HG02870 (cell line): ENCODE data around the gene DIDO1.
A peak's percentile ranks its signal among the peaks of the same experiment; 100 is the strongest.
"Not testable (repeated sequence)": the region's sequence is repeated elsewhere in the genome, so short reads cannot be mapped to it uniquely, and the experiment has no call there.

Experiments used
- ATAC-seq: cut with Tn5 transposase; IDR thresholded peaks from one replicate; pipeline ENCODE4 v1.9.1; 2021; ENCODE audit warnings: mild to moderate bottlenecking, moderate library complexity; ENCODE audit not compliant: unreplicated experiment

The DIDO1 gene

GRCh38 chr20:62880935-62881661 lies 45.2 kb downstream of the DIDO1 start:
- ATAC-seq, result no peak

GRCh38 chr20:62880147-62880934 lies 46.0 kb downstream of the DIDO1 start:
- no peak for ATAC-seq

DNA sequence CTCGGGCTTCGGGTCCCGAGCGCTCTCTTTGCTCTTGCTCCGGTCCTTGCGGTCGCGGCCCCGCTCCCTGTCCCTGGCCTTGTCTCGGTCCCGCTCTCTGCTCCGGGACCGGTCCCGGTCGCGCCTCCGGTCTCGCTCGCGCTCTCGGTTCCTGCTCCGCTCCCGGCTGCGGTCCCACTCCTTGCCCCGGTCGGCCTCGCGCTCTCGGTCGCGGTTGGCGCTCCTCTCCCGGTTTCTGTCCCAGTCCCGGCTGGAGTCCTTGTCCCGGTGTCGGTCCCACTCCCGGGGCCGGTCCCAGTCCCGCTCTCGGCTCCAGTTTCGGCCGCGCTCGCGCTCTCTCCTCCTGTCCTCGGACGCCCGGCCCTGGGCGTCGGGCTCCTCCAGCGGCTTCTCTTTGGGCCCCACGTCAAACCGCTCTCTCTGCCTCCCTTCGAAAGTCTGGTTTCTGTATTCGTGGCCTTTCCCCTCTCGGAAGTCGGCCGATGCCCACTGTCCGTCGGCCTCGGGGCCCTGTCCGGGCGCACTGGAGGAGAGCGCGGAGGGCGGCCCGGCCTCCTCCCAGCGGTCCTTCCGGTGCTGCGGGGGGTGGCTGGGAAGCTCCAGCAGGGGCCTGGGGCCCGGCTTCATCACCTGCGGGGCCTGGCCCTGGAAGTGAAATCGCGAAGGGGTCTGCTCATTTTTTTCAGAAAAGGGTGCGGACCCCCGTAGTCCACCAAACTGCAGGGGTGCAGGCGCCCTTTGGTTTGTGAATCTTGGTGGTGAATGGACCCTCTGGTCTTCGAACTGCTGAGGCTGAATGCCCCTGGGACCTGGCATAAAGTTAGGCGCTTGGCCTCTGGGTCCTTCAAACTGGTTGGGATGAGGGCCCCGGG lies 46.8 kb downstream of the DIDO1 start:
- no peak for ATAC-seq

DNA sequence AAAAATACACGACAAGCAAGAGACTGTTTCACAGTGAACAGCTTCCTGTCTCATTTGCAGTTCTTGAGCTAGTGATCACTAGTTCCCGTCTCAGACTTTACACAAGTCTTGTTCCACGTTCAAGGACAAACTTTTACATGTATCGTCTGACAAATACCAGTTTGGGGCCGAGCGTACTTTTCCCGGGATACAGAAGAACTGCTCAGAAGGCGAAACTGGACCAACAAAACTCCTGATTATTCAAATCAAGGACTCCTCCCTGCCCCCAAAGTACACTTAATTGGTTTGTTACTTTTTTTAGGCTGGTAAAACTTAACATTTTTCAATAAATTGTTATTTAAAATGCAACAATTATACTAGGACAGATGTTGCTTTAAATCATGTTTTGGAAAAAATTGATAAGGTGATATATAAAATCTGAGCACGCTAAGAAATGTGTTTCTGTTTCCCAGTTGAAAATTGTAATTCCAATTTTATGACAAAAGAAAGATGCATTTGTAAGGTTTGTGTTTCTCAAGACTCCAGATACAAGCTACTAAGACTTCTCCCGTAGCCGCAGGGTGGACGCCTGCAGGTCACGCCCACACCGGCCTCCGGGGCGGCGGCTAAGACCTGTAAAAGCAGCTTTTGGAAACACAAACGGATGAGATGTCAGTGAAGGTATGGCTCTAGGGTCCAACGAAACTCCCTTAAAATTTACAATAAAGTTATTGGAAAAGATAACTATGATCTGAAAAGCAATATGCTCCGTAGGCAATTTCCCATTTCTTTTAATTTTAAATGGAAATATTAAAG lies 47.9 kb downstream of the DIDO1 start:
- ATAC-seq, result no peak

GRCh38 chr20:62876902-62877816 lies 49.1 kb downstream of the DIDO1 start:
- ATAC-seq, result no peak

- no peak for ATAC-seq
These were observed 49.8 kb downstream of the DIDO1 start for GRCh38 chr20:62876501-62876901.

DNA sequence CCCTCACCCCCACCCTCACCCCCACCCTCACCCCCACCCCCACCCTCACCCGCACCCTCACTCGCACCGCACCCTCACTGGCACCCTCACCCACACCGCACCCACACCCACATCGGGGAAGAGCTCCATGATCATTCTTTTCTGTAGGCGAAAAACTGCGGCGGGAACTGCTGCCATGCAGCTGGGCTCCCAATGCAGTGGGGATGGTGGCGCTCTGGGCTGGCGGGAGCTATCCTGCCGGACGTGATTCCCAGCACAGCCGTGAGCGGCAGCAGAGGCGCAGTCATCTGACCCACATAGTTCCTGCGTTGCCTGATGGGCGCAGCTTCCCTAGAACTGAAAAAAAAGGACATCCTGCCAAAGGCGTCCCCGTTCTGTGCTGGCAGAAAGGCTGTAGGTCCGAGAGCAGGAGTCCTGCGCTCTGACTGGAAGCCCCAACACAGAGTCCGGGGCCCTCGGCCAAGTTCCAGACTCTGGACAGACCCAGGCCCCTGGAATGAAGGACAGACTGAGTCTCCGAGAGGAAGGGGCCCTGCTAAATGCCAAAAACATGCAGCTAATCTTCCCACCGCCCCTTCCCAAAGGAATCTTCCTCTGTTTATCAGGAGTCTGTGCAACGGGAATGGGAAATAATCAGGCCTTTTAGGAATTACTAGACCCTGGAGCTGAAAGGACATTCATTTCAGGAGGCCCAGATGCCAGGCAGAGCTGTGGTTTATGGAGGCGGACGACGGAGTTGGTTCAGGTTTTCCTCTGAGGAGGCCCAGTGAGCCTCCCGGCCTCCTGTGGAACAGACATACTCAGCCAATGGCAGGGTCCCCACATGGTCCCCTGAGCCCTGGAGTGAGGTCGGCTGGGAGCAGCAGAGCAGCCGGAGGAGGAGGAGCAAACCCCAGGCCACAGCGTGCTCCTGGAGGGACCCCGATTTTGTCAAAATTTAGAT lies 50.6 kb downstream of the DIDO1 start:
- ATAC-seq, result no peak

GRCh38 chr20:62874964-62875344 lies 51.4 kb downstream of the DIDO1 start:
- ATAC-seq, result no peak

DNA sequence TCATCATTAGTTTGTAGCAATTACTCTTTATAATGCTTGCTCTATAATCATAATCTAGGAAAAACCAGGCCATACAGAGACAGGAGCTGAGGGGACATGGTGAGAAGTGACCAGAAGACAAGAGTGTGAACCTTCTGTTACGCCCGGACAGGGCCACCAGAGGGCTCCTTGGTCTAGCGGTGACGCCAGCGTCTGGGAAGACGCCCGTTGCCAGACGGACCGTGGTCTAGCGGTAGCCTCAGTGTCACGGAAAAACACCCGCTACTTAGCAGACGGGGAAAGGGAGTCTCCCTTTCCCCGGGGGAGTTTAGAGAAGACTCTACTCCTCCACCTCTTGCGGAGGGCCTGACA lies 52.6 kb downstream of the DIDO1 start:
- not testable (repeated sequence) for ATAC-seq

- ATAC-seq, result no peak
These were observed 53.0 kb downstream of the DIDO1 start for GRCh38 chr20:62873280-62873679.

GRCh38 chr20:62872862-62873261 lies 53.4 kb downstream of the DIDO1 start:
- ATAC-seq, result no peak

DNA sequence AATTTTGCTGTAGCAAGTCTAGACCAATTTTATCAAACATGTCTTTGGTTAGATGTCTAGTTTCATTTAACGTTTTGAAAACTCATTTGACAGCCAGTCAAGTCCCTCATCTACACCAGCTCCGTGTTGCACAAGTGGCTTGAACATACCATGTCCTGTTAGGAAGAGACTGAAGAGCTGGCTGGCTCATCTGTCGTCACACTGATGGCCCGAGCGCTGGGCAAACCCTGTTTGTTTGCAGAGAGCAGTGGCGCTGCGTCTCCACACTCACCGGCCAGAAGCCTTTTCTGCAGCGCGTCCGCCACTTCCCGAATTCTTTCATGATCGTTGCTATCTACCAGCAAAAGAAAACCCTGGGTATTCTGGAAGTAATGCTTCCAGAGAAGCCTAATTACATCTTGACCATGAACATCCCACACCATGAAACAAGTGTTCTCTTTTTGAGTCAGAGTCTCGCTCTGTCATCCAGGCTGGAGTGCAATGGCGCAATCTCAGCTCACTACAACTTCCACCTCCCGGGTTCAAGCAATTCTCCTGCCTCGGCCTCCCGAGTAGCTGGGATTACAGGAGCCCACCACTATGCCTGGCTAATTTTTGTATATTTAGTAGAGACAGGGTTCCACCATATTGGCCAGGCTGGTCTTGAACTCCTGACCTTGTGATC lies 54.0 kb downstream of the DIDO1 start:
- no peak for ATAC-seq

GRCh38 chr20:62864207-62864606 lies 62.1 kb downstream of the DIDO1 start:
- ATAC-seq, result no peak

GRCh38 chr20:62861726-62862336 lies 64.5 kb downstream of the DIDO1 start, which contains the start of gene TCFL5:
Gene TCFL5 (minus strand): TSS chr20:62861822. CDS start chr20:62861670, 152 bp downstream.
- peak; percentile 53 for ATAC-seq

- peak; percentile 24 for ATAC-seq
These were observed 65.2 kb downstream of the DIDO1 start for GRCh38 chr20:62860924-62861691.

- no peak for ATAC-seq
These were observed 65.8 kb downstream of the DIDO1 start for GRCh38 chr20:62860391-62860923.
